ENCODE measurements around the gene UCHL1.

Gene UCHL1

GRCh38 chr4:41218703-41219102, 38.0 kb upstream of the UCHL1 start:
- TF ChIP-seq CTCF (IDR thresholded peaks at IDR 0.05): no peak
- no peak for TF ChIP-seq ZFX (IDR thresholded peaks at IDR 0.05; ENCODE audit: borderline replicate concordance)
- no peak overlapping the region for H3K27ac ChIP-seq

DNA sequence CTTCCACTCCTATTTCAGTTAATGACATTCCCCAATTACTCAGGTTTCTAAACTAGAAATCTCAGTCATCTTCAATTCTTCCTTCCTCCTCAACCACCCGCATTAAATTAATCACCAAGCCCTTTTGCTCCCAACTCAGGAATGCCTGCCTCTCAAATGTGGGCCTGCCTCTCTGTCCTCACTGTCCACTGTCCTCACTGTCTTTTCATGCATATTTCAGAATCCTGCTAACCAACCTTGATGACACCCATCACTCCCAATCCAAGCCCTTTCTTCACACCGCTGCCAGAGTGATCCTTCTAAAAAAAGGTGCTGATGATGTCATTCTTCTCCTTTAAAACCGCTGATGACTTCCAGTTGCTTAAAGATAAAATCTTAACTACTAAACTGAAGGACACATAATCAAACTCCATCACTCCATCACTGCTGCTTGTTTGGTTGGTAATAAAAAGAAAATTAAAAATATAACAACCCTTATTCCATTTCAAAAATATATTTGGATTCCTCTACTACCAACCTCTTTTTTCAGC, 37.2 kb upstream of the UCHL1 start:
- TF ChIP-seq CTCF (IDR thresholded peaks at IDR 0.05): no peak
- TF ChIP-seq ZFX (IDR thresholded peaks at IDR 0.05; ENCODE audit: borderline replicate concordance): no peak

DNA sequence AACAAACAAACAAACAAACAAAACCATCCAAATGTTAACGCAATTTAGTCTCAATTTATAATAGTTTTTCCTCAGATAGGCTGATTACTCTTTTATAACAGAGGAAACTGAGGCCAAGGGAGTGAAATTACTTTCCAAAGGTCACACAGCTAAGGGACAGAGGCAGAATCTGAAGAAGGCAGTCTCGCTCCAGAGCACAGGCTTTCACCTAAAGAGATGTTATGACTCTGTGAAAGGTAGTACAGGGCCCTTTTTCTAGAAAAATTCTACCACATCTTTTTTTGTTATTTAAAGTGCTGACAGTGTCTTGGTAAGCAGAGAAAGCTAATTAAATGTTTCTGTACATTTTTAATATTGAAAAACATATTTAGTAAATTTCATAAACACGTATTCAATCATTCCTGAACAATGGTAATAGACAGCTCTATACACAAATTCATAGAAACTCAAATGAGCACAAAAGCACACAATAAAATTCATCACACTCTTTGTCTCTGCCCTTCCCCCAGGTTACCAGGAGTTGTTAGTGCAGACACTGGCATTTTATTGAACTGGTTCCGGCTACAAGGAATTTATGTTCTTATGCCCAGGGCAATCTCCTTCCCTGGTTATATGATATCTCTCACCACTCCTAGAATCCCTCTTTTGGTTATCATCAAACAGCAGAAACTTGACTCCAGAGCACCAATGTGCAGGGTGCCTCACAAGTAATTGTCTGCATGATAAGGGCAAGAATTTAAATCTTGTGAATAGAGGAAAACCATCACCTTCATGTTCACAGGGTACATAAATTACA, 34.7 kb upstream of the UCHL1 start:
- peak overlapping the region; percentile 28; the same call in 1 of the 2 replicates for H3K27ac ChIP-seq
- TF ChIP-seq CTCF (IDR thresholded peaks at IDR 0.05): no peak
- TF ChIP-seq ZFX (IDR thresholded peaks at IDR 0.05; ENCODE audit: borderline replicate concordance): no peak

More for the DNA sequence above, 37.2 kb upstream of the UCHL1 start:
- no peak overlapping the region for H3K27ac ChIP-seq

DNA sequence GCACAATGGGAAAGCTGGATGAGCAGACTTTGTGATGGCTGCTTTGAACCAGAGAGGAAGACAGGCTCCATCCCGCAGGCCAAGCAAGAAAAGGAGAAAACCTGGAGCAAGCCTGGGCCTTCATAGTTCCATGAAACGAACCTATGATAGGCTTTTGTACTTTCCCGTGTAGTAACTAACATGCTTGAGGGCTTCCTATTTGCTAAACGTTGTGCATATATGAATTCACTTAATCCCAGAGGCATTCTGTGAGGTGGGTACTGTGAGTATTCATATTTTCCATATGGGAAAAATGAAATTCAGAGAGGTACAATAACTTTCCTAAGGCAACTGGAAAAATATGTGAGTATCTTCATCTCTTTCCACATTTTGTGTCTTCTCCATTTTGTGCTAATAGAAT, 28.8 kb upstream of the UCHL1 start:
- no peak overlapping the region for H3K27ac ChIP-seq
- no peak for TF ChIP-seq CTCF (IDR thresholded peaks at IDR 0.05)
- TF ChIP-seq ZFX (IDR thresholded peaks at IDR 0.05; ENCODE audit: borderline replicate concordance): no peak

GRCh38 chr4:41232406-41232805, 24.3 kb upstream of the UCHL1 start:
- H3K27ac ChIP-seq: no peak overlapping the region
- TF ChIP-seq CTCF (IDR thresholded peaks at IDR 0.05) (no peak), ZFX (IDR thresholded peaks at IDR 0.05; ENCODE audit: borderline replicate concordance) (no peak)

DNA sequence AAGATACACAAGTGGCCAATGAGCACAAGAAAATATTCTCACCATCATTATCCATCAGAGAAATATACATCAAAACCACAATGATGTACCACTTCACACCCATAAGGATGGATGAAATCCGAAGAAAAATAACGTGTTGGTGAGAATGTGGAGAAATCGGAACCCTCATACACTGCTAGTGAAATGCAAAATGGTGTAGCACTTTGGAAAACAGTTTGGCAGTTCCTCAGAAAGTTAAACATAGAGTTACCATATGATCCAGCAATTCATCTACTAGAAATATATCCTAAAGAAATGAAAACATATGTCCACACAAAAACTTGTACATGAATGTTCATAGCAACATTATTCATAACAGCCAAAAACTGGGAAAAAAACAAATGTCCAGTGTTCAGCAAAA, 23.9 kb upstream of the UCHL1 start:
- TF ChIP-seq ZFX (IDR thresholded peaks at IDR 0.05; ENCODE audit: borderline replicate concordance): no peak
- no peak for TF ChIP-seq CTCF (IDR thresholded peaks at IDR 0.05)
- no peak overlapping the region for H3K27ac ChIP-seq

DNA sequence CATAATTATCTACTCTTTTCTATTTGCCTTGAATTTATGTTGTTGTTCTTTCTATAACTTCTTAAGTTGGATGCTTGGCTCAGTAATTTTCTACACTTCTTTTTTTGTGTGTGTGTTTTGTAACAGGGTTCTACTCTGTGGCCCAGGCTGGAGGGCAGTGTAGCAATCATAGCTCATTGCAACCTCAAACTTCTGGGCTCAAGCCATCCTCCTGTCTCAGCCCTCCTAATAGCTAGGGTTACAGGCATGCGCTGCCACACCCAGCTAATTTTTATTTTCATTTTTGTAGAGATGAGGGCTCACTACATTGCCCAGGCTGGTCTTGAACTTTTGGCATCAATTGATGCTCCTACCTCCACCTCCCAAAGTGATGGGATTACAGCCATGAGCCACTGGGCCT, 20.7 kb upstream of the UCHL1 start:
- H3K27ac ChIP-seq: no peak overlapping the region

More for the DNA sequence above, 20.7 kb upstream of the UCHL1 start:
- no peak for TF ChIP-seq CTCF (IDR thresholded peaks at IDR 0.05)
- no peak for TF ChIP-seq ZFX (IDR thresholded peaks at IDR 0.05; ENCODE audit: borderline replicate concordance)

Measured in 22Rv1 (cell line).